GM23338 (cell line): ENCODE measurements around the gene ACTA2. TPM values are rescaled to one million over a fixed set of nuclear protein-coding genes. Genes with fewer than 3 reads are reported as not detected.

Source experiments
- ATAC-seq: fragments of 200-7000 bp; cut with Tn5 transposase; 3 replicates; pipeline ENCODE4 v1.9.1; 2020
- DNase-seq: peaks from one replicate; pipeline ENCODE4 v3.0.0-alpha.2; 2015; ENCODE audit warnings: low spot score
- H2AFZ ChIP-seq: fragments of 200-600 bp; sonication (generic); 2 replicates; pipeline ENCODE4 v1.8.0; 2016; ENCODE audit warnings: antibody characterized with exemption, mild to moderate bottlenecking, moderate library complexity
- H3F3A ChIP-seq: fragments of 200-600 bp; sonication (generic); replicated peaks from 2 replicates; pipeline ENCODE4 v1.8.0; 2017; ENCODE audit warnings: antibody characterized with exemption, mixed run types, low read depth
- H3K27ac ChIP-seq: fragments of 200-600 bp; sonication (generic); 2 replicates; pipeline ENCODE4 v1.6.1; 2016; ENCODE audit warnings: low read depth
- H3K27me3 ChIP-seq: fragments of 200-600 bp; sonication (generic); 2 replicates; pipeline ENCODE4 v1.8.0; 2016; ENCODE audit warnings: mild to moderate bottlenecking, mixed run types, moderate library complexity; ENCODE audit not compliant: insufficient read depth
- H3K36me3 ChIP-seq: fragments of 200-600 bp; sonication (generic); 2 replicates; pipeline ENCODE4 v1.8.0; 2016; ENCODE audit warnings: mild to moderate bottlenecking; ENCODE audit not compliant: insufficient read depth
- H3K4me1 ChIP-seq: fragments of 200-600 bp; sonication (generic); 2 replicates; pipeline ENCODE4 v1.8.0; 2016; ENCODE audit warnings: mild to moderate bottlenecking, moderate library complexity; ENCODE audit not compliant: insufficient read depth
- H3K4me2 ChIP-seq: fragments of 200-600 bp; sonication (generic); 2 replicates; pipeline ENCODE4 v1.7.1; 2017; ENCODE audit warnings: mixed run types
- H3K4me3 ChIP-seq: fragments of 200-600 bp; sonication (generic); 2 replicates; pipeline ENCODE4 v1.6.1; 2016; ENCODE audit warnings: mixed run types
- H3K79me2 ChIP-seq: fragments of 200-600 bp; sonication (generic); replicated peaks from 2 replicates; pipeline ENCODE4 v1.8.0; 2017; ENCODE audit warnings: mild to moderate bottlenecking; ENCODE audit not compliant: insufficient read depth
- H3K9me2 ChIP-seq: fragments of 200-600 bp; sonication (generic); 2 replicates; pipeline ENCODE4 v1.8.0; 2017; ENCODE audit not compliant: insufficient read depth
- H4K20me1 ChIP-seq: fragments of 200-600 bp; sonication (generic); replicated peaks from 2 replicates; pipeline ENCODE4 v1.8.0; 2017; ENCODE audit warnings: mild to moderate bottlenecking; ENCODE audit not compliant: insufficient read depth
- H3K27ac Mint-ChIP-seq: 2 replicates; pipeline ENCODE4 v1.8.0; 2020; ENCODE audit warnings: inconsistent platforms, mild to moderate bottlenecking, moderate library complexity, mixed read lengths
- H3K27me3 Mint-ChIP-seq: 3 replicates; pipeline ENCODE4 v1.8.0; 2022; ENCODE audit warnings: low read depth, mild to moderate bottlenecking, moderate library complexity, mixed read lengths, inconsistent platforms; ENCODE audit not compliant: insufficient read depth, poor library complexity
- H3K36me3 Mint-ChIP-seq: 3 replicates; pipeline ENCODE4 v1.8.0; 2021; ENCODE audit warnings: low read depth, mild to moderate bottlenecking, inconsistent platforms, moderate library complexity, mixed read lengths
- H3K4me1 Mint-ChIP-seq: 3 replicates; pipeline ENCODE4 v1.8.0; 2020; ENCODE audit warnings: mild to moderate bottlenecking, inconsistent platforms, mixed read lengths
- H3K4me3 Mint-ChIP-seq: 3 replicates; pipeline ENCODE4 v1.8.0; 2021; ENCODE audit warnings: moderate library complexity, mild to moderate bottlenecking, inconsistent platforms, mixed read lengths
- H3K9me3 Mint-ChIP-seq: 3 replicates; pipeline ENCODE4 v1.8.0; 2020; ENCODE audit warnings: moderate library complexity, mild to moderate bottlenecking, inconsistent platforms, mixed read lengths
- CTCF ChIP-seq, 2 experiments: fragments of 200-600 bp in 1 of 2; sonication (generic) in 1 of 2; conservative IDR thresholded peaks; 2 replicates each; pipeline versions ENCODE4 v1.5.1 to v1.6.1; 2016 to 2017; ENCODE audit warnings: antibody characterized with exemption in 2 of 2, low read depth in 2 of 2, mild to moderate bottlenecking in 2 of 2, moderate library complexity in 1 of 2
- ETS1 ChIP-seq: IDR thresholded peaks from 2 replicates; pipeline ENCODE4 v1.6.1; 2016; ENCODE audit warnings: antibody characterized with exemption
- EZH2phosphoT487 ChIP-seq: fragments of 200-600 bp; sonication (generic); IDR thresholded peaks from one replicate; pipeline ENCODE4 v1.8.1; 2018; ENCODE audit warnings: antibody characterized with exemption; ENCODE audit not compliant: unreplicated experiment
- JUNB ChIP-seq: IDR thresholded peaks from one replicate; pipeline ENCODE4 v1.6.1; 2016; ENCODE audit warnings: antibody characterized with exemption; ENCODE audit not compliant: unreplicated experiment
- REST ChIP-seq: IDR thresholded peaks from one replicate; pipeline ENCODE4 v1.6.1; 2018; ENCODE audit warnings: antibody characterized with exemption; ENCODE audit not compliant: unreplicated experiment
- STAT1 ChIP-seq: IDR thresholded peaks from one replicate; pipeline ENCODE4 v1.6.1; 2016; ENCODE audit warnings: antibody characterized with exemption; ENCODE audit not compliant: unreplicated experiment
- ZNF114 ChIP-seq: fragments of 250-450 bp; sonication (Bioruptor Pico); IDR thresholded peaks from 2 replicates; pipeline ENCODE4 v1.5.0; 2020; ENCODE audit warnings: mild to moderate bottlenecking, moderate library complexity
- ZNF462 ChIP-seq: fragments of 250-450 bp; sonication (Bioruptor Pico); IDR thresholded peaks from 2 replicates; pipeline ENCODE4 v1.5.0; 2020; ENCODE audit warnings: mild to moderate bottlenecking, moderate library complexity
- polyA plus RNA-seq: library from polyadenylated mRNA; unstranded; fragments of >200 nt; fragmentation: Nextera tagmentation; extraction: Ambion mirVana; gene quantifications from 2 replicates; pipeline ENCODE4 v1.2.1, GENCODE V29; 2016
- total RNA-seq: library from RNA; depleted of rRNA; stranded (reverse); fragments of >200 nt; shearing (Covaris generic); gene quantifications from 2 replicates; pipeline ENCODE4 v1.2.3, GENCODE V29; 2014

Gene ACTA2
- total and polyA plus RNA-seq, 2 experiments from 2014 or later: 3.4 to 9.4 TPM

- no peak for TF ChIP-seq ZNF462 (CRISPR knock-in tag)
- no peak for TF ChIP-seq JUNB
- TF ChIP-seq CTCF (conservative IDR thresholded peaks at IDR 0.05; ENCODE audit: low read depth in 2 of 2): no peak
- TF ChIP-seq ZNF114 (CRISPR knock-in tag): no peak
- TF ChIP-seq ETS1: no peak
Observed at GRCh38 chr10:88999625-89000024, 47.1 kb upstream of the ACTA2 start (continued).

- Mint-ChIP-seq H3K27ac (no peak overlapping the region), H3K4me3 (no peak overlapping the region), H3K27me3 (peaks cover 3% of the 10 kb centered on the region), H3K9me3 (no peaks in the 10 kb centered on the region), H3K4me1 (peaks cover 28% of the 10 kb centered on the region), H3K36me3 (no peaks in the 10 kb centered on the region)
- no peak overlapping the region for H3K27ac ChIP-seq
- H3F3A ChIP-seq: no peaks in the 10 kb centered on the region
- no peaks in the 10 kb centered on the region for H4K20me1 ChIP-seq
- H3K9me2 ChIP-seq: no peaks in the 10 kb centered on the region
- DNase-seq (no peak), ATAC-seq (no peak)
- H3K79me2 ChIP-seq: no peaks in the 10 kb centered on the region
- TF ChIP-seq ETS1 (no peak), EZH2phosphoT487 (no peak), JUNB (no peak), ZNF114 (CRISPR knock-in tag) (no peak), STAT1 (no peak), REST (no peak)
- H3K4me1 ChIP-seq: peaks cover 32% of the 10 kb centered on the region
- H3K27me3 ChIP-seq: peaks cover 4% of the 10 kb centered on the region; the same call in 1 of the 2 replicates
- H3K4me2 ChIP-seq: no peak overlapping the region
- H3K4me3 ChIP-seq: no peak overlapping the region
- H3K36me3 ChIP-seq: no peaks in the 10 kb centered on the region
- no peak overlapping the region for H2AFZ ChIP-seq
Observed at GRCh38 chr10:88996927-88997326, 44.4 kb upstream of the ACTA2 start.
